ENCODE data around the gene SH3RF2.

SH3RF2 gene

DNA sequence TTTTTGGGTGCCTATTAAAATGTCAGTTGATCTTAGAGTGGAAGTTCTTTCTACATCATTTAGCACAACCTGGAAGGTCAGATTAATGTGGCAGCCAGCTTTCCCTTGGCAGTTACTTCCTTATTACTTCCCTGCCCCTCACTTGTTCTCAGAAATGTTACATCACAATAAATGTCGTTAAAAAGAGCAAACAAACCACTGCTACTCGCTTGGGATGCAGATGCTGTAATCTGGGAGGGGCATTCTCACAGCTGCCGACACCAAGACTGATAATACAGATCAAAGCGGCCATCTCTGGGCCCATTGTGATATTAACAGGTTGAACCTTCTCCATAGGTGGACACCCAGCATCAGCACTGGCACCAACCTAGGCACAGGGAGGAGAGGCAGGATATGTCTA, 139.7 kb downstream of the SH3RF2 start:
- no peaks in the 10 kb centered on the region for H3K4me1 ChIP-seq (ENCODE audit: insufficient read depth, low read length, severe bottlenecking)

DNA sequence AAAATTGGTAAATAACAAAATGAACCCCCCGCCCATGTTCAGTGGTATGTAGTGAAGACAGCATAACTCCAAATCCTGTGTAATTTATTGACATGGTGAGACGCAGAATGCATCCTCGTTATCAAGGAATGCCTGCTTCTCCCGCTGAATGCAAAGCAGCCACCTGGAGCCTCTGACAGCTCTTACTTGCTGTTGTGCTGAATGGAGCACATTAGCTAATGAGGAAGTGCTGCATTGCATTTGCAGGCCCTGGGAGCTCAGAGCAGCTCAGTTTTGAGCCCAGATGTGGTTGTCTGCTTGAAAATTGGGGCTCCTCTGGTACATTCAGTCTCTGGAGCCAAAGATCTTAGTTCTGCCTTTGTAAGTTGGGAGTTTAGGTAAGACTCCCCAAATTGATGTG, 140.1 kb downstream of the SH3RF2 start:
- H2AFZ ChIP-seq (ENCODE audit: low read length), result no peak overlapping the region
- no peak overlapping the region for H3K4me3 ChIP-seq (ENCODE audit: low read depth, low read length, poor library complexity, severe bottlenecking)
- no peaks in the 10 kb centered on the region for H3K36me3 ChIP-seq (ENCODE audit: insufficient read depth, low read length)
- H3K4me1 ChIP-seq (ENCODE audit: insufficient read depth, low read length, severe bottlenecking), result no peaks in the 10 kb centered on the region
- H3K27ac ChIP-seq (ENCODE audit: low read depth, low read length, poor library complexity, severe bottlenecking), result no peak overlapping the region
- H3F3A ChIP-seq (ENCODE audit: insufficient read depth, low read length), result no peaks in the 10 kb centered on the region
- no peak overlapping the region for H3K4me2 ChIP-seq (ENCODE audit: low read length)
- no peaks in the 10 kb centered on the region for H3K9me3 ChIP-seq (ENCODE audit: low read length)
- no peaks in the 10 kb centered on the region for H3K27me3 ChIP-seq (ENCODE audit: insufficient read depth, low read length)
- no peak overlapping the region for H3K9ac ChIP-seq (ENCODE audit: low read length)
- TF ChIP-seq, protein P1, sequence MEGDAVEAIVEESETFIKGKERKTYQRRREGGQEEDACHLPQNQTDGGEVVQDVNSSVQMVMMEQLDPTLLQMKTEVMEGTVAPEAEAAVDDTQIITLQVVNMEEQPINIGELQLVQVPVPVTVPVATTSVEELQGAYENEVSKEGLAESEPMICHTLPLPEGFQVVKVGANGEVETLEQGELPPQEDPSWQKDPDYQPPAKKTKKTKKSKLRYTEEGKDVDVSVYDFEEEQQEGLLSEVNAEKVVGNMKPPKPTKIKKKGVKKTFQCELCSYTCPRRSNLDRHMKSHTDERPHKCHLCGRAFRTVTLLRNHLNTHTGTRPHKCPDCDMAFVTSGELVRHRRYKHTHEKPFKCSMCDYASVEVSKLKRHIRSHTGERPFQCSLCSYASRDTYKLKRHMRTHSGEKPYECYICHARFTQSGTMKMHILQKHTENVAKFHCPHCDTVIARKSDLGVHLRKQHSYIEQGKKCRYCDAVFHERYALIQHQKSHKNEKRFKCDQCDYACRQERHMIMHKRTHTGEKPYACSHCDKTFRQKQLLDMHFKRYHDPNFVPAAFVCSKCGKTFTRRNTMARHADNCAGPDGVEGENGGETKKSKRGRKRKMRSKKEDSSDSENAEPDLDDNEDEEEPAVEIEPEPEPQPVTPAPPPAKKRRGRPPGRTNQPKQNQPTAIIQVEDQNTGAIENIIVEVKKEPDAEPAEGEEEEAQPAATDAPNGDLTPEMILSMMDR (IDR thresholded peaks at IDR 0.05; ENCODE audit: low read length), result no peak
- TF ChIP-seq EZH2 (IDR thresholded peaks at IDR 0.05; ENCODE audit: borderline replicate concordance, low read length), result no peak
- H3K79me2 ChIP-seq (ENCODE audit: insufficient read depth, low read length), result no peaks in the 10 kb centered on the region
- H4K20me1 ChIP-seq (ENCODE audit: insufficient read depth, low read length), result no peaks in the 10 kb centered on the region
- no peaks in the 10 kb centered on the region for H3K9me2 ChIP-seq (ENCODE audit: low read depth, low read length)

More for the DNA sequence above, 139.7 kb downstream of the SH3RF2 start:
- Histone ChIP-seq H3F3A (ENCODE audit: insufficient read depth, low read length) (no peaks in the 10 kb centered on the region), H3K36me3 (ENCODE audit: insufficient read depth, low read length) (no peaks in the 10 kb centered on the region), H3K4me2 (ENCODE audit: low read length) (no peak overlapping the region), H3K79me2 (ENCODE audit: insufficient read depth, low read length) (no peaks in the 10 kb centered on the region), H4K20me1 (ENCODE audit: insufficient read depth, low read length) (no peaks in the 10 kb centered on the region), H3K27me3 (ENCODE audit: insufficient read depth, low read length) (no peaks in the 10 kb centered on the region), H3K9ac (ENCODE audit: low read length) (no peak overlapping the region), H3K27ac (ENCODE audit: low read depth, low read length, poor library complexity, severe bottlenecking) (no peak overlapping the region), H3K9me2 (ENCODE audit: low read depth, low read length) (no peaks in the 10 kb centered on the region), H2AFZ (ENCODE audit: low read length) (no peak overlapping the region), H3K4me3 (ENCODE audit: low read depth, low read length, poor library complexity, severe bottlenecking) (no peak overlapping the region), H3K9me3 (ENCODE audit: low read length) (no peaks in the 10 kb centered on the region)
- no peak for TF ChIP-seq EZH2 (IDR thresholded peaks at IDR 0.05; ENCODE audit: borderline replicate concordance, low read length)
- TF ChIP-seq, protein P1 (IDR thresholded peaks at IDR 0.05; ENCODE audit: low read length), result no peak

DNA sequence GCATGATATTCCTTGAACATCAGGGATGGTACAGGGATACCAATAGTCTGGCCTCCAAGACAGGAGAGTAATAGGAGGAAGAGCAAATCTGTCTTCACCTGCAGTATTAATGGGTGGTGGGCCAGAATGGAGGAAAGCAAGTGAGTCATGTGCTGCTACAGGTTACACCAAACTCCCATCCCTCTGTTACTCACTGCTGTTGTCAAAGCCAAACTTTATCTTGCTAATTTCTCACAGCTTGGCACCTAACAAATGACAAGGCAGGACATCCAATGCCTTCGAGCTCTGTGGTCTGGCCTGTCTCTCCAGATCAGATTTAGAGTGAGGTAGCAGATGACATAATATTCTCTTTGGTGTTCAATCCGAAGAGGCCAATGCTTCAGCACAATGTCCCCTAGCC, 142.2 kb downstream of the SH3RF2 start:
- no peaks in the 10 kb centered on the region for H4K20me1 ChIP-seq (ENCODE audit: insufficient read depth, low read length)

More for the DNA sequence above, 142.2 kb downstream of the SH3RF2 start:
- Histone ChIP-seq H3K9me2 (ENCODE audit: low read depth, low read length) (no peaks in the 10 kb centered on the region), H3K79me2 (ENCODE audit: insufficient read depth, low read length) (no peaks in the 10 kb centered on the region), H3K36me3 (ENCODE audit: insufficient read depth, low read length) (no peaks in the 10 kb centered on the region), H3K4me3 (ENCODE audit: low read depth, low read length, poor library complexity, severe bottlenecking) (no peak overlapping the region), H3K9ac (ENCODE audit: low read length) (no peak overlapping the region), H3K4me1 (ENCODE audit: insufficient read depth, low read length, severe bottlenecking) (no peaks in the 10 kb centered on the region), H3F3A (ENCODE audit: insufficient read depth, low read length) (no peaks in the 10 kb centered on the region), H3K27ac (ENCODE audit: low read depth, low read length, poor library complexity, severe bottlenecking) (no peak overlapping the region), H3K4me2 (ENCODE audit: low read length) (no peak overlapping the region), H3K9me3 (ENCODE audit: low read length) (no peaks in the 10 kb centered on the region), H3K27me3 (ENCODE audit: insufficient read depth, low read length) (no peaks in the 10 kb centered on the region; the same call in 1 of the 2 replicates), H2AFZ (ENCODE audit: low read length) (no peak overlapping the region)
- TF ChIP-seq, protein P1 (IDR thresholded peaks at IDR 0.05; ENCODE audit: low read length), result no peak
- no peak for TF ChIP-seq EZH2 (IDR thresholded peaks at IDR 0.05; ENCODE audit: borderline replicate concordance, low read length)

All from OCI-LY1 (cell line).